DMS53 (cell line): ENCODE measurements around the gene PARP2.
"Not testable (repeated sequence)": the region's sequence is repeated elsewhere in the genome, so short reads cannot be mapped to it uniquely, and the experiment has no call there.

Experiments used
- DNase-seq: peaks from one replicate; lab custom pipeline; 2025; lab: John Stamatoyannopoulos, UW

PARP2 gene

GRCh38 chr14:20343092-20343861, at the start of gene PARP2:
TSS of gene PARP2 (plus strand) at chr14:20343635. CDS start at chr14:20343642, 7 bp downstream.
- peak; percentile 97 for DNase-seq

- DNase-seq = no peak
Measured at GRCh38 chr14:20294636-20295035, 48.8 kb upstream of the PARP2 start.

- DNase-seq = no peak
Measured at GRCh38 chr14:20295067-20295466, 48.4 kb upstream of the PARP2 start.

- DNase-seq = no peak
Measured at GRCh38 chr14:20302042-20302755, 41.2 kb upstream of the PARP2 start.

DNA sequence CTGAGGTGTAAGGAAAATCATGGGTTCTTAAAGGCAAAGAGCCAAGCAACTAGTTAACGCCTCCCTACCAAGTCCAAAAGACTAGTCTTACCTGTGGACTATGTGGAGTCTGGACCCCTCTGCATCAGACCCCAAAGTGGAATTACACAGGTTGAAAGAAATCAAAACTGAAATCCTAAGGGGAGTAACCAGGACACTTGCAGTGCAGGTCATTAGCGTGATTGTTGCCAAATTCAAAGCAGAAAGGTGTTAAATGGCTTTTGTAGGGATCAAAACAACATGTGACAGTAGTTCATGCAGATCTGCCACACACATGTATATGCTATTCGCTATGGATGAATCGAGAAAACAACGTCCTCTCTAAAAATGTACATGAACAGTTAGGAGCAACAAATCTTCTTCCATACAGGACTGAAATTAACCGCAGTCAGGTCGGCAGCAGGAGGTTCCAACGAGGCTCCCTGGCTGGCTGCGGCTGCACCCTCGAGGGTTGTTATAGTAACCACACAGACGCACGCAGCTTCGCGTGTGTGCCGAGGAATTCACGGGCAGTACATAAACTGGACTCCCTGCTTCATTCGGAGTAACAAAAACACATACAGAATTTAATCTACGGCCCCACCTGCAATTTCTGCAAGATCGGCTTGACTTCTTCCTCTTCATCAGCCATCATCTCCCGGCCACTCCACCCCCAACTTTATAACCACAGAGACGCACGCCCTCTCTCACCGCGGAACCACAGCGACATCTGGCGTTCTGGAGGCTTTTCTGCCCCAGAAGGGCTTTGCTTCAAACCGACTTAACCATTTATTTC, 38.0 kb upstream of the PARP2 start, which contains the start of gene TTC5:
Gene TTC5, minus strand, starts transcription at position 687 of the 814 bp plus-strand sequence. Its CDS starts 14 bp downstream, at position 673.
- peak; percentile 76 for DNase-seq

- no peak for DNase-seq
Measured at GRCh38 chr14:20306079-20306423, 37.4 kb upstream of the PARP2 start.

- no peak for DNase-seq
Measured at GRCh38 chr14:20314026-20314425, 29.4 kb upstream of the PARP2 start.

GRCh38 chr14:20317720-20318119, 25.7 kb upstream of the PARP2 start:
- DNase-seq = no peak

- DNase-seq = peak; percentile 59
Measured at GRCh38 chr14:20327005-20327869, 16.2 kb upstream of the PARP2 start.

GRCh38 chr14:20328705-20329104, 14.7 kb upstream of the PARP2 start:
- no peak for DNase-seq

DNA sequence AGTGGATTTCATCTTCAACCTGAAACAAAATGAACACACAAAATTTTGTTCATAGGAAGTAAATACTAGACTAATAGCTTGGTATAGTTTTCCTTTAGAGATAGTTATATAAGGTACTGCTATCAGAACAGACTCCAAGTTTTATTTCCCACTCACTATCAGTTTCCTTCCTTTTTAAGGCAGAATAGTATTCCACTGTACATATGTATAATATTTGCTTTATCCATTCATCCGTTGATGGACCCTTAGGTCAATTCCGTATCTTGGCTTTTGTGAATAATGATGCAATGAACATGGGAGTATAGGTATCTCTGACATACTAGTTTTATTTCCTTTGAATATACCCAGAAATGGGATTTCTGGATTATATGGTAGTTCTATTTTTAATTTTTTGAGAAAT, 14.1 kb upstream of the PARP2 start:
- DNase-seq = no peak

- no peak for DNase-seq
Measured at GRCh38 chr14:20331053-20331613, 12.3 kb upstream of the PARP2 start.

GRCh38 chr14:20332431-20332787, 11.0 kb upstream of the PARP2 start:
- DNase-seq = peak; percentile 17

DNA sequence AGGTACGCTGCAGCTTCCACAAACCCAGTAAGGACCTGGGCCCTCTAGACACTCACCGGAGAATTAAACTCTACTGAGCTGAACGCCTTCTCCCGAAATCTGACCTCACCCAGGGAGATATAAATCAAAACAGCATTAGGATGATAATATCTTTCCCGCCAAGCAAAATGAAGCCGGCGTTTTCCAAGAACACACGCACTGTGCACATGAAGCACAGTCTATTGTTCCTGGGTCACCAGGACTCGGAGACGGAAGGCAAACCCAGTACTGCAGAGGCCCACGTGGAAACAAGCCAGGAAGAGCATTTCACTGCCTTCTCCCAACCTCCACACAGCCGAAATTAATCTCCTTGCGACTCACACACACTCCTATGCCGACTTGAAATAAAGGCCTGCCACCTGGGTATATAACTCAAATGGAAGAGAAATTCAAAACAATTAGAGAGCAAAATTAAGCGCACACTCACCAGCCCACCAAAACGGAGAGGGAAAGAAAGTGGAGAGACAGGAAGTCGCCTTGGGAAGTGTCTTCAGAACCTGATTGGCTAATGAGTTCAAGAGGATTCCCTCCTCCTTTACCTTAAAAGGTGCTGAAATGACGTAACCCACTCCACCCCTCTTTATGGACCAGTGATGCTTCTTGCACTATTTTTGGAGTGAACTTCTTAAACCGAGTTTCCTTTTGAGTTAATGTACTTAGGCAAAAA, 10.5 kb upstream of the PARP2 start, which contains the start of gene CCNB1IP1:
Gene CCNB1IP1, minus strand, starts transcription at position 492 of the 706 bp plus-strand sequence. CDS start 16,756 bp downstream, outside the sequence.
- peak; percentile 82 for DNase-seq

- no peak for DNase-seq
Measured at GRCh38 chr14:20333494-20333841, 10.0 kb upstream of the PARP2 start.

DNA sequence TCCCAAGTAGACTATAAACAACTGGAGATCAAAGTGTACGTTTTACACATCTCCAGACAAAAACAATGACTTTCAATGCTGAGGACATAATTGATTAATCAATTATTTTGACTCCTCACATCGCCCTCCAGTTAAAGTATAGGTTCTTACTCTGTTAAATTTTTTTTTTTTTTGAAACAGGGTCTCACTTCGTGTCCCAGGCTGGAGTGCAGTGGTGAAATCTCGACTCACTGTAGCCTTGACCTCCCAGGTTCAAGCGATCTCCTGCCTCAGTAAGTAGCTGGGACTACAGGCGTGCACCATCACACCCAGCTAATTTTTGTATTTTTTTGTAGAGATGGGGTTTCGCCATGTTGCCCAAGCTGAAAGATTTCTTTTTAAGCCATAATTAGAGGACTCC, 9.4 kb upstream of the PARP2 start:
- DNase-seq = no peak

DNA sequence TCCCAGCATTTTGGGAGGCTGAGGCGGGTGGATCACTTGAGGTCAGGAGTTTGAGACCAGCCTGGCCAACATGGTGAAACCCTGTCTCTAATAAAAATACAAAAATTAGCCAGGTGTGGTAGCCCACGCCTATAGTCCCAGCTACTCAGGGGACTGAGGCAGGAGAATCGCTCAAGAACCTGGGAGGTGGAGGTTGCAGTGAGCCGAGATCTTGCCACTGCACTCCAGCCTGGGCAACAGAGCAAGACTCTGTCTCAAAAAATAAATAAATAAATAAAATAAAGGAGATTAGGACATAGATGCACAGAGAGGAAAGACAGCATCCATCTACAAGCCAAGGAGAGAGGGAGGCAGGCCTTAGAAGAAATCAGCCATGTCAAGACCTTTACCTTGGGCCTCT, 2.4 kb upstream of the PARP2 start:
- not testable (repeated sequence) for DNase-seq

DNA sequence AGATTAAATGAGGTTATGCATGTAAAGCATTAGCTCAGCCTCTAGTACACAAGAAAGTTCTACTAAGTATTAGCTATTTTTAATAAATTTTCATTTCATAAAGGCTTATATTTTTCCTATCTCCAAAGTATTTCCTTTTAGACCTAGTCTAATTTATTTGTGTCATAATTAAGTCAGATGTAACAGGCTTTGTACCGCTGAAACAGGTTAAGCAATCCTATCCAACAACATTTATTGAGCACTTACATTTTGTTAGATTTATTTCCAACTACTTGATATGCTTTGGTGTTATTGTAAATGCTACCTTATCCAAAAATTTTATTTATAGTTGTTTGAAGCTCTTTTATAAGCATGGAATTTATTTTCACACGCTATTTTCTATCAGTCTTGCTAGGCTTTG, 1.8 kb upstream of the PARP2 start:
- no peak for DNase-seq

DNA sequence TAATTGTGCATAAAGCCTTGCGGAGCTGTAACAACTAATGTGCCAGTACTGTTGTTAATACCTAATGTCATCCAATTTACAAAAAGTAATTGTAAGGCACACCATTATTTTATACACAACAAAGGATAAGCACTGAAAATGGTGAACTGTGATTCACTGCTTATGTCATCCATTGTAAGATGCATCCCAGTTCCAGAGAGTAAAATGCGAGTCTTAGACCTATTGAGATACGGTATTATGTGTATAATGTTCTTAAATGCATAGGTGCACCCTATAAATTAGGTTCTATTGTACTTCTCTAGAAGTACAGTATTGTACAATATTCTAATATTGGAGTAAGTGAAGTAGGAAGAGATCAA, 406 bp downstream of the PARP2 start:
- DNase-seq = peak; percentile 28

- no peak for DNase-seq
Measured at GRCh38 chr14:20345366-20345765, 1.9 kb downstream of the PARP2 start.

GRCh38 chr14:20346713-20347112, 3.3 kb downstream of the PARP2 start:
- no peak for DNase-seq
